LNCAP (cell line): ENCODE measurements around the gene PLPPR1.

Experiments used
- TF ChIP-seq, protein P1 (sequence below): fragments of 450-650 bp; IDR thresholded peaks from 2 replicates; pipeline ENCODE4 v1.5.1; 2017; ENCODE audit warnings: mild to moderate bottlenecking

Gene PLPPR1

DNA sequence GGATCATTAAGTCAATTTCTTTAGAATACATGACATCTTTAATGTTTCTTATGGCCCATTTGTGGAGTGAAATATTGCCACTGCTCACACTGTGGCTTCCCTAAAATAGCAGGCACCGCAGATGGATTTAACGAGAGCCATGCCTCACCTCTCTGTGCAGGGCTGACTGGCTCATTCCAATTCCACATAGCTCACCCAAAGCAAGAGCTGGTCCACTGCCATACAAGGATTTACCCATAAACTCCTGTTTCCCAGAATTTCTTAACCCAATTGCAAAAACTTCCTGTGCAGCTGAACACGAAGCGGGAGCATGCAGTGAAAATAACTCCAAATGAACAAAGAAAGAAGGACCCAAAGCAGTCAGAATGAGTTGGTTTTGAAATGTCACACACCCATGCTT, 196.7 kb downstream of the PLPPR1 start:
- TF ChIP-seq, protein P1, sequence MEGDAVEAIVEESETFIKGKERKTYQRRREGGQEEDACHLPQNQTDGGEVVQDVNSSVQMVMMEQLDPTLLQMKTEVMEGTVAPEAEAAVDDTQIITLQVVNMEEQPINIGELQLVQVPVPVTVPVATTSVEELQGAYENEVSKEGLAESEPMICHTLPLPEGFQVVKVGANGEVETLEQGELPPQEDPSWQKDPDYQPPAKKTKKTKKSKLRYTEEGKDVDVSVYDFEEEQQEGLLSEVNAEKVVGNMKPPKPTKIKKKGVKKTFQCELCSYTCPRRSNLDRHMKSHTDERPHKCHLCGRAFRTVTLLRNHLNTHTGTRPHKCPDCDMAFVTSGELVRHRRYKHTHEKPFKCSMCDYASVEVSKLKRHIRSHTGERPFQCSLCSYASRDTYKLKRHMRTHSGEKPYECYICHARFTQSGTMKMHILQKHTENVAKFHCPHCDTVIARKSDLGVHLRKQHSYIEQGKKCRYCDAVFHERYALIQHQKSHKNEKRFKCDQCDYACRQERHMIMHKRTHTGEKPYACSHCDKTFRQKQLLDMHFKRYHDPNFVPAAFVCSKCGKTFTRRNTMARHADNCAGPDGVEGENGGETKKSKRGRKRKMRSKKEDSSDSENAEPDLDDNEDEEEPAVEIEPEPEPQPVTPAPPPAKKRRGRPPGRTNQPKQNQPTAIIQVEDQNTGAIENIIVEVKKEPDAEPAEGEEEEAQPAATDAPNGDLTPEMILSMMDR: no peak

DNA sequence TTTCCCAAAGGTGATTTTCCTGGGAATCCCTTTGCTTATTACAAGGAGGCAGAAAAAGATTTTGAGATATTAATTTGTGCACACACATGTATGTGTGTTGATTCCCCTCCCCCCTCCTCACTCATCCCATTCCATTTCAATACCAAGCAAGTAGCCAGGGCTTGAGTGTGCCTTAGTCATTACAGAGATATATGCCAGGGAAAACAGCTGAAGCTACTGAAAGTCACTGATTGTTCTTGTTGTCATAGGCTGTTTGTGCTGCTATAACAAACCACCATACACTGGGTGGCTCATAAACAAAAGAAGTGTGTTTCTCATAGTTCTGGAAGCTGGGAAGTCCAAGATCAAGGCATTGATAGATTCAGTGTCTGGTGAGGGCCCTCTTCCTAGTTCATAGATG, 197.6 kb downstream of the PLPPR1 start:
- TF ChIP-seq, protein P1: no peak

DNA sequence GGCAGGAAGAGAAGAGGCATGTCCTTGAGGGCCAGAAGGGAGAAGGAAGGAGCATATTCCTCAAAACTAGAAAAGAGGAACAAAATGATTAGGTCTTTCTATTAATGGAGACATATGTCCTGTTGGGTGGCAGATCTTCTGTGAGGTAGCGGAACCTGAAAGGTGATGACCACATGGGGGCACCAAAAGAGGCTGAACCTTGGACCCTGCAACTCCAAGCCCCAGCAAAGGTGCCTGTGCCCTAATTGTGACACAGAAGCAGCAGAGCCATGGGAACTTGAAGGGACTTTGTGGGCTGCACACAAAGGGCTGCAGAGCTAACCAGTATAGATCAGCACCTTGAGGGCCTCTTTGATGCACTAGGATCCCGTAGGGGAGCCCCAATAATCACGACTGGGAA, 198.3 kb downstream of the PLPPR1 start:
- TF ChIP-seq, protein P1: no peak

DNA sequence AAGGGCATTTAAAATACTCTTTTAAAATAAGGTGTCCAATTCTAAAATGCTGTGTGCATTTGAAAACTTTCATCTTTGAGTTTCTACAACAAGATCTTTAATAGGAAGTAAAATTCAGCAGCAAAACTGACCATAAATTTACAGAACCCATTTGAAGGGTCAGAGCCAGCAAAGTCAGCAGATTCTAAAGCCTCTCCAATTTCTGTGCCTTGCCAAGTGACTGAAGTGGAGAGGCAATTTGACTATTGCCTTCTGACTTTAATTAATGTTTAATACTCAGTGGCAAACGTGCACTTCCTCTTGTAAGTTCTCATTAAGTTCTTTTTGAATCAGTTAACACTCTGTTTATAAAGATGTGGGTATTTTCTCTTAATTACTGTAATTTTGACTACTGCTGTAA, 201.1 kb downstream of the PLPPR1 start:
- TF ChIP-seq, protein P1: no peak

DNA sequence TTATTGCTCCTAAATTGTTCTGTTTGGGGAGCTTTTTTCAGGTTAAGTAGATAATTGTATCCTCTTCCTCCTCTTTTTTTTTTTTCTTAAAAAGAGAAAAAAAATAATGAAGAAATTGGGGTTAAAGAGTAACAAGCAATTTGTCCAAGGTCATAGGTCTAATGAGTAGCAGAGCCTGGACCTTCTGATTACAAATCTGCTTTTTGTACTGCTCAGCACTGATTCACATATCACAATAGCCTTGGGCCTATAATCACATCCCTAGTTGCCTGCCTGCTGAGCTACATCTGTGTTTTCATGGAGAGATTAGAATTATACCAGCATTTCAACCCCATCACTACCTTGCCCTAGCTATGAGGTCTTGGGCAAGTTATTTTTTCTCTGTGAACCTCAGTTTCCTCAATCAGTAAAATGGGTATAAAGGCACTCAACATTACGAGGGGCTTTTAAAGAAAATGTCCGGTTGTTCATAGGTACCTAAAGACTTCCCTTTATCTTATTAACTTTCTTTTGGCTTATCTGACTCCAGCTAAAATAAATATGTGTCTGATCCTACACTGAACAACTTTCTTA, 204.0 kb downstream of the PLPPR1 start:
- TF ChIP-seq, protein P1: no peak

DNA sequence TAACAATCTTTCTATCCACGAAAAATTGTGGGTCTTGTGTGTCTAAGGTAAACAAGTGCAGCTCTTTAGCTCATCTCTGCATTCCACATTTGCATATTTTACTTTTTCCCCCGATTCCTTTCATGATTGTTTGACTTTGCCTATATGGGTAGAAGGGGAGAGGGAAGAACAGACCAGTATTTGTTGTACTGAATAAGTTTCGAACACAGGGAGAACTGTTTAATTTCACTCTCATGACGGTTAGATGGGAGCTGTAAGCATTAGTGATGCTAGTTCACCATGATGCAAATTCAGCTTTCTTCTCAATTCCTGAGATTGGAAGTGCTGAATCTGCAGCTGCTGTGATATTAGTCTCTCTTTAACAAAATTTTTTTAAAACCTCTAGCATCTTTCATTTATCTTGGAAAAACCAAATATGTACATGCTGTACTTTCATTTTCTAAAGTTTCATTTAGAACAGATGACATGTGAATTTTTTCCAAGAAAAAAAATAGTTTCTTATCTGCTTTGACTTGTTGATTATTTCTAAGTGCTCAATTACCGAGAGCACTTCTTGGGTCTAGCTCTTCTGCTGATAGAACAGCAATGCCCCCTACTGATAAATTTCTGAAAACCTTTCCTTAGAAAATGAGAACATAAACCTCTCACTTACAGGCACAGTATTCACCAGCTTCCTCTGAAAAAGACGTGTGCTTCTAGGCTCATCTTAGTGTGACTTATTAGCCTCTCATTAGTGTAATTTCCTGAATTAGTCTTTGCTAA, 206.8 kb downstream of the PLPPR1 start:
- TF ChIP-seq, protein P1: peak; percentile 69

DNA sequence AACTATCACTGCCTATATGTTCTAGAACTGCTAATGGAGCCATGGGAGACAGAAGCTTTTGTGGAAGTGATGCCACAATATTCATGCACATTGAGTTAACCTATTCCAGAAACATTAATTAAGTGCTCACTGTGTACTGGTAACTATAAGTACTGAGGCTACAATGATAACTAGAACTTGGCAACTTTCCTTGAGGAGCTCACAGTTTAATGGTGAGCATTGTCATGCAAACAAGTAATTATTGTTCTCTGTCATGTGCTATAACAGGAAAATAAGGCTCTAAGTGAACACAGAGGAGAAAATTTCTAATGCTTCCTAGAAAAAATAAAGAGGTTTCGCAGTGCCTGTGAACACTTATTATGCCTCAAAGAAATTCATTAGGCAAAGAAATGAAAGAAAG, 214.1 kb downstream of the PLPPR1 start:
- TF ChIP-seq, protein P1: no peak

DNA sequence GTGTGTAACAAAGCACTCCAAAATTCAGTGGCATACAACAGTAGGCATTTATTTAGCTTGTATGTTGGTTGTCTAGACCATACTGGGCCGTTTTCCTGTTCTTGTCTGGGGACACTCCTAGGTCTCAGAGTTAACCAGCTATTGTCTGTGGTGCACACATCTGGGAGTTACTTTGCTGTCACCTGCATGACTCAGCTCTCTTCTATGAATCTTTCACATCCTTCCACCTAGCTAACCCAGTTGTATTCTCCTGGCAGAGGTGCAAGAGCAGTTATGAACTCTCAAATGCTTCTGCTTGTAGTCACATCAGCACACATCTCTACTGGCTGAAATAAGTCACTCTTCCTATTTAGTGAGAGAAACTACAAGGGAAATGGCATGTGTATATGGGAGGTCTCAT, 218.2 kb downstream of the PLPPR1 start:
- TF ChIP-seq, protein P1: no peak
